ENCODE results near the gene DENND2A.

- no peak for TF ChIP-seq YY1 (IDR thresholded peaks at IDR 0.05; ENCODE audit: insufficient read depth, insufficient read length)
- no peak for TF ChIP-seq ZNF274 (IDR thresholded peaks at IDR 0.05; ENCODE audit: low read depth, low read length)
These were observed 35.3 kb downstream of the DENND2A start for GRCh38 chr7:140605337-140605736.
